SK-N-SH treated with all-trans-retinoic acid at 6 μM for 48 hours (cell line): ENCODE data around the gene AMMECR1.

ENCODE experiments used
- ATAC-seq: fragments of 200-7000 bp; cut with Tn5 transposase; 3 replicates; pipeline ENCODE4 v1.9.1; 2020; ENCODE audit warnings: mild to moderate bottlenecking, moderate library complexity
- ARNTL ChIP-seq: fragments of 450-650 bp; formaldehyde crosslinking; IDR thresholded peaks from 2 replicates; pipeline ENCODE4 v1.5.0; 2020; ENCODE audit warnings: low read depth, mild to moderate bottlenecking, moderate library complexity, borderline replicate concordance
- BACH2 ChIP-seq: fragments of 250-450 bp; sonication (Bioruptor Pico); IDR thresholded peaks from 2 replicates; pipeline ENCODE4 v1.9.0; 2021; ENCODE audit warnings: mild to moderate bottlenecking, borderline replicate concordance
- CSDC2 ChIP-seq: fragments of 250-450 bp; sonication (Bioruptor Pico); IDR thresholded peaks from 2 replicates; pipeline ENCODE4 v1.5.0; 2020; ENCODE audit warnings: mild to moderate bottlenecking, moderate library complexity
- CSRNP3 ChIP-seq: fragments of 250-450 bp; sonication (Bioruptor Pico); IDR thresholded peaks from 2 replicates; pipeline ENCODE4 v1.5.1; 2021; ENCODE audit warnings: mild to moderate bottlenecking, moderate library complexity
- ESRRG ChIP-seq: fragments of 250-450 bp; sonication (Bioruptor Pico); IDR thresholded peaks from 2 replicates; pipeline ENCODE4 v1.6.1; 2021; ENCODE audit warnings: mild to moderate bottlenecking
- GLIS3 ChIP-seq: fragments of 250-450 bp; sonication (Bioruptor Pico); IDR thresholded peaks from 2 replicates; pipeline ENCODE4 v1.5.0; 2020; ENCODE audit warnings: mild to moderate bottlenecking, moderate library complexity
- ISL1 ChIP-seq: fragments of 250-450 bp; sonication (Bioruptor Pico); IDR thresholded peaks from 2 replicates; pipeline ENCODE4 v2.1.2; 2022; ENCODE audit warnings: mild to moderate bottlenecking, moderate library complexity
- OSR1 ChIP-seq: fragments of 250-450 bp; sonication (Bioruptor Pico); IDR thresholded peaks from 2 replicates; pipeline ENCODE4 v1.8.0; 2022; ENCODE audit warnings: moderate library complexity, mild to moderate bottlenecking, inconsistent platforms
- PPARA ChIP-seq: fragments of 250-450 bp; sonication (Bioruptor Pico); IDR thresholded peaks from 2 replicates; pipeline ENCODE4 v1.5.0; 2020; ENCODE audit warnings: mild to moderate bottlenecking, borderline replicate concordance
- TCF4 ChIP-seq: fragments of 250-450 bp; sonication (Bioruptor Pico); IDR thresholded peaks from 2 replicates; pipeline ENCODE4 v1.8.0; 2021; ENCODE audit warnings: mild to moderate bottlenecking, moderate library complexity, borderline replicate concordance
- TOX ChIP-seq: fragments of 250-450 bp; sonication (Bioruptor Pico); IDR thresholded peaks from 2 replicates; pipeline ENCODE4 v1.8.0; 2021; ENCODE audit warnings: mild to moderate bottlenecking, moderate library complexity, borderline replicate concordance
- TSHZ2 ChIP-seq: fragments of 250-450 bp; sonication (Bioruptor Pico); IDR thresholded peaks from 2 replicates; pipeline ENCODE4 v1.5.0; 2020; ENCODE audit warnings: mild to moderate bottlenecking, moderate library complexity
- ZC3H10 ChIP-seq: fragments of 250-450 bp; sonication (Bioruptor Pico); IDR thresholded peaks from 2 replicates; pipeline ENCODE4 v1.5.1; 2021; ENCODE audit warnings: mild to moderate bottlenecking, moderate library complexity
- ZFP3 ChIP-seq: fragments of 250-450 bp; sonication (Bioruptor Pico); IDR thresholded peaks from 2 replicates; pipeline ENCODE4 v1.5.0; 2020; ENCODE audit warnings: mild to moderate bottlenecking, moderate library complexity
- ZFP30 ChIP-seq: fragments of 450-650 bp; formaldehyde crosslinking; IDR thresholded peaks from 2 replicates; pipeline ENCODE4 v1.5.0; 2022; ENCODE audit warnings: mild to moderate bottlenecking, moderate library complexity
- ZNF565 ChIP-seq: fragments of 450-650 bp; formaldehyde crosslinking; conservative IDR thresholded peaks from 2 replicates; pipeline ENCODE4 v1.5.0; 2020; ENCODE audit warnings: low read depth, mild to moderate bottlenecking, moderate library complexity
- TF ChIP-seq, protein P1 (sequence below): fragments of 250-450 bp; sonication (Bioruptor Pico); IDR thresholded peaks from 2 replicates; pipeline ENCODE4 v1.8.0; 2021; ENCODE audit warnings: low read depth, mild to moderate bottlenecking, moderate library complexity, borderline replicate concordance

Gene AMMECR1

GRCh38 chrX:110224926-110225617, 92.8 kb downstream of the AMMECR1 start (continued):
- TF ChIP-seq PPARA (CRISPR knock-in tag), result no peak
- no peak for TF ChIP-seq TSHZ2 (CRISPR knock-in tag)
- no peak for TF ChIP-seq ZNF565 (CRISPR knock-in tag)
- TF ChIP-seq BACH2 (CRISPR knock-in tag), result no peak
- TF ChIP-seq TCF4 (CRISPR knock-in tag), result no peak
- TF ChIP-seq ESRRG (CRISPR knock-in tag), result no peak
- no peak for TF ChIP-seq CSDC2 (CRISPR knock-in tag)

DNA sequence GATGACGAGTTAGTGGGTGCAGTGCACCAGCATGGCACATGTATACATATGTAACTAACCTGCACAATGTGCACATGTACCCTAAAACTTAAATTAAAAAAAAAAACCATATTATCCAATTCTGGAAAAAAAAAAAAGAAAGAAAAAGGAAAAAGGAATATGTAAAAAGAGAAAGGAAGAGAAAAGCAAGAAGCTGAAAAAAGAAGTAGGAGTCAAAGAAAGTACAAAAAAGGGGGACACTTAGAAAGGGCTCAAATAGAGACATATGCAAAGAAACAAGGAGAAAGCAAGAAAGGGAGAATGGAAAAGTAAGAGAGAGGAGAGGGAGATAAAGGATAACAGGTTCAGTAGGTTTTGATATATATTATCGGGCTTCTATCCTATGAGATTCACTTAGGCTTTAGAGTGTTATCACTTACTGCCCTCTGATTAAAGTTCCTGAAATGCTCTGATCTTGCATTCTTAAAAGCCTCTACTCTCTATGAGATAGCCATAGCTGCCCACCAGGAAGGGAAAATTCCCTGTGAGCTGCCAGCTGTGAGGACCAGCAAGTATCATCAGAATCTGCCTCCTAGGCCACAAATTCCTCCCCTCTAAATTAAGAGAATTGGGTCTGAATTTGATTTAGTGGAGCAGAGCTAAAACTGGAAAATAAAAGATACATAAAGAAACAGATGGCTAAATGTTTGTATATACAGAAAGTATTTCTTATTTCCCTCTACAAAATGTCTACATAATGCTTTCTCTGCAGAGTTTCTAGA, 95.2 kb downstream of the AMMECR1 start:
- TF ChIP-seq CSDC2 (CRISPR knock-in tag), result no peak
- no peak for TF ChIP-seq TSHZ2 (CRISPR knock-in tag)
- TF ChIP-seq TOX (CRISPR knock-in tag), result no peak
- no peak for TF ChIP-seq ZNF565 (CRISPR knock-in tag)
- no peak for TF ChIP-seq ISL1 (CRISPR knock-in tag)
- TF ChIP-seq ZFP30 (CRISPR knock-in tag), result no peak
- TF ChIP-seq, all 23 proteins: peak for 0
- ATAC-seq, result no peak

DNA sequence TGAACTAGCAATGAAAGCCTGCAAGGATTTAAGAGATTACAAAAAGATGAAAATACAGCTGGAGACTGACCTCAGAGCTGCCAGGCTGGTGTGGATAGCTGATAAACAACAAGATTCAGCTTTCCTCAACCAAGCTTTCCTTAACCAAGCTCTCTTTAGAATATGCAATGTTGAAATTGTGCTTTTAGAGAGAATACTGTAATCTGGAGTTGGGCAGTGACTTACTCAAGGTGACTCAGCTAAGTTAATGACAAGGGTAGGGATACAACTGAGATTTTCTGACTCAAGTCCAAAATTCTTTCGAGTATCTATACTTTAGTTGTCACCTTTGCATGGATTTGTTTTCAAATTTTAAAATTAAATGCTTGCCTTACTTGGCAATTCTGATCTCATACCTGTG, 98.0 kb downstream of the AMMECR1 start:
- no peak for ATAC-seq

More for the DNA sequence above, 98.0 kb downstream of the AMMECR1 start:
- TF ChIP-seq, protein P1, sequence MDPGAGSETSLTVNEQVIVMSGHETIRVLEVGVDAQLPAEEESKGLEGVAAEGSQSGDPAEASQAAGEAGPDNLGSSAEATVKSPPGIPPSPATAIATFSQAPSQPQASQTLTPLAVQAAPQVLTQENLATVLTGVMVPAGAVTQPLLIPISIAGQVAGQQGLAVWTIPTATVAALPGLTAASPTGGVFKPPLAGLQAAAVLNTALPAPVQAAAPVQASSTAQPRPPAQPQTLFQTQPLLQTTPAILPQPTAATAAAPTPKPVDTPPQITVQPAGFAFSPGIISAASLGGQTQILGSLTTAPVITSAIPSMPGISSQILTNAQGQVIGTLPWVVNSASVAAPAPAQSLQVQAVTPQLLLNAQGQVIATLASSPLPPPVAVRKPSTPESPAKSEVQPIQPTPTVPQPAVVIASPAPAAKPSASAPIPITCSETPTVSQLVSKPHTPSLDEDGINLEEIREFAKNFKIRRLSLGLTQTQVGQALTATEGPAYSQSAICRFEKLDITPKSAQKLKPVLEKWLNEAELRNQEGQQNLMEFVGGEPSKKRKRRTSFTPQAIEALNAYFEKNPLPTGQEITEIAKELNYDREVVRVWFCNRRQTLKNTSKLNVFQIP (CRISPR knock-in tag), result no peak
- TF ChIP-seq ARNTL (no peak), ZC3H10 (CRISPR knock-in tag) (no peak), TCF4 (CRISPR knock-in tag) (no peak), CSRNP3 (no peak), OSR1 (CRISPR knock-in tag) (no peak), TSHZ2 (CRISPR knock-in tag) (no peak), ZFP3 (CRISPR knock-in tag) (no peak), GLIS3 (no peak)
